Umbilical cord (tissue), 2 donors: ENCODE data around the gene KCNJ1. TPM values are rescaled to one million over a fixed set of nuclear protein-coding genes. Genes with fewer than 3 reads are reported as not detected.

ENCODE experiments used
- DNase-seq: peaks from one replicate; pipeline ENCODE4 v3.0.0-alpha.2; 2015; ENCODE audit warnings: low spot score
- total RNA-seq: library from RNA; depleted of rRNA; stranded (reverse); fragments of >200 nt; gene quantifications from one replicate; pipeline ENCODE4 v1.2.3, GENCODE V29; 2014; ENCODE audit warnings: low replicate concordance; ENCODE audit not compliant: insufficient read depth

KCNJ1 gene
- total RNA-seq, 1 donor from 2014 or later, result 2.6 TPM

GRCh38 chr11:128852327-128853023 lies 14.6 kb downstream of the KCNJ1 start:
- DNase-seq, result no peak

GRCh38 chr11:128848815-128849455 lies 18.2 kb downstream of the KCNJ1 start:
- no peak for DNase-seq

GRCh38 chr11:128846985-128847384 lies 20.1 kb downstream of the KCNJ1 start:
- DNase-seq, result no peak

- no peak for DNase-seq
Measured at GRCh38 chr11:128845334-128845780, 21.7 kb downstream of the KCNJ1 start.

- DNase-seq, result no peak
Measured at GRCh38 chr11:128843198-128843785, 23.8 kb downstream of the KCNJ1 start.

- DNase-seq, result no peak
Measured at GRCh38 chr11:128841461-128842072, 25.5 kb downstream of the KCNJ1 start.

- DNase-seq, result no peak
Measured at GRCh38 chr11:128840783-128841182, 26.3 kb downstream of the KCNJ1 start.

GRCh38 chr11:128840137-128840536 lies 27.0 kb downstream of the KCNJ1 start:
- DNase-seq, result no peak

- DNase-seq, result no peak
Measured at GRCh38 chr11:128839081-128839480, 28.0 kb downstream of the KCNJ1 start.

GRCh38 chr11:128837627-128838026 lies 29.5 kb downstream of the KCNJ1 start:
- DNase-seq, result no peak

GRCh38 chr11:128835741-128836430 lies 31.2 kb downstream of the KCNJ1 start:
- DNase-seq, result peak; percentile 33

GRCh38 chr11:128834157-128834556 lies 32.9 kb downstream of the KCNJ1 start:
- DNase-seq, result no peak

- no peak for DNase-seq
Measured at GRCh38 chr11:128832121-128832497, 35.0 kb downstream of the KCNJ1 start.

GRCh38 chr11:128831174-128832120 lies 35.6 kb downstream of the KCNJ1 start:
- peak; percentile 84 for DNase-seq

- DNase-seq, result no peak
Measured at GRCh38 chr11:128830290-128831173, 36.6 kb downstream of the KCNJ1 start.

- no peak for DNase-seq
Measured at GRCh38 chr11:128828350-128828749, 38.7 kb downstream of the KCNJ1 start.

GRCh38 chr11:128827191-128827893 lies 39.8 kb downstream of the KCNJ1 start:
- no peak for DNase-seq

- DNase-seq, result no peak
Measured at GRCh38 chr11:128825050-128825784, 41.9 kb downstream of the KCNJ1 start.
